GM18861 (cell line): ENCODE measurements around the gene RASA2.
"Not testable (repeated sequence)": the region's sequence is repeated elsewhere in the genome, so short reads cannot be mapped to it uniquely, and the experiment has no call there.

Experiments
- ATAC-seq: cut with Tn5 transposase; IDR thresholded peaks from one replicate; pipeline ENCODE4 v1.9.1; 2021; ENCODE audit not compliant: unreplicated experiment

Gene RASA2

DNA sequence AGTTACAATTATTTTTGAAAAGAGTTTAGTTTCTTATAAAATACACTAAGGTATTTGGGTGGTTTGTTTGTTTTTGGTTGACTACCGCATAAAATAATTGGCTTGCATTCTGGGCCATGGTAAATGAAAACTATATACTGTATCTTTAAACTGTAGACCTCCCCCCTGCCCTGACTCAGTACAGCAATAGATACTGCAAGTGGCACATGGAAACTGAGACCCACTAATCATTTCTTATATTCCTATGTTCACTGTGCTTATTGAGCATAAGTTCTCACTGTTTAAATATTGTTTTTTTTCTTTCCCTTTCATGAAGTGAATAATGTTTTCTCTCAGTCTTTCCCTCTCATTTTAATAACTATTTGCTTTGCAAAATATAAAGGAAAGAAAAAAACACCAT, 45.8 kb downstream of the RASA2 start:
- no peak for ATAC-seq

DNA sequence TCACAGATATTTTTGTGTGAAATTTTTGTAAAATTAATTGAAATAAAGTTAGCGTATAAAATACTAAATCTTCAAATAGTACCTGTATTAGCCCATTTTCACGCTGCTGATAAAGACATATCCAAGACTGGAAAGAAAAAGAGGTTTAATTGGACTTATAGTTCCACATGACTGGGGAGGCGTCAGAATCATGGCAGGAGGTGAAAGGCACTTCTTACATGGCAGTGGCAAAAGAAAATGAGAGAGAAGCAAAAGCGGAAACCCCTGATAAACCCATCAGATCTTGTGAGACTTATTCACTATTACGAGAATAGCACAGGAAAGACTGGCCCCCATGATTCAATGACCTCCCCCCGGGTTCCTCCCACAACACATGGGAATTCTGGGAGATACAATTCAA, 49.2 kb downstream of the RASA2 start:
- ATAC-seq, result not testable (repeated sequence)

DNA sequence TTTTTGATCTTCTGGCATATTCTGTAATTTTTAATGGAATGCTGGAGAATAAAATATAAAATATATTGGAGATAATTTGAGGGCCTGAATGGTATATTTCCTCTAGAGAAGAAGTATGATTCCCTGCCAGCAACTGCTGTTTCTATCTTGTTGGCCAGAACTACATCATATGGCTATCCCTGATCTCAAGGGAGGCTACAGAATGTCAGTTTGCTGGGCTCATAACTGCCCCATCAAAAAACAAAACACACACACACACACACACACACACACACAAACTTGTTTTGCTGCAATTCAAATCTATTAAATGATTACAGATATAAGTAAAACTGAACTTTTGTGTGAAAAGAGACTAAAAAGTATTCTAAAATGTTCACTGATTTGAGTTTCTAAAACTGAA, 51.0 kb downstream of the RASA2 start:
- no peak for ATAC-seq

DNA sequence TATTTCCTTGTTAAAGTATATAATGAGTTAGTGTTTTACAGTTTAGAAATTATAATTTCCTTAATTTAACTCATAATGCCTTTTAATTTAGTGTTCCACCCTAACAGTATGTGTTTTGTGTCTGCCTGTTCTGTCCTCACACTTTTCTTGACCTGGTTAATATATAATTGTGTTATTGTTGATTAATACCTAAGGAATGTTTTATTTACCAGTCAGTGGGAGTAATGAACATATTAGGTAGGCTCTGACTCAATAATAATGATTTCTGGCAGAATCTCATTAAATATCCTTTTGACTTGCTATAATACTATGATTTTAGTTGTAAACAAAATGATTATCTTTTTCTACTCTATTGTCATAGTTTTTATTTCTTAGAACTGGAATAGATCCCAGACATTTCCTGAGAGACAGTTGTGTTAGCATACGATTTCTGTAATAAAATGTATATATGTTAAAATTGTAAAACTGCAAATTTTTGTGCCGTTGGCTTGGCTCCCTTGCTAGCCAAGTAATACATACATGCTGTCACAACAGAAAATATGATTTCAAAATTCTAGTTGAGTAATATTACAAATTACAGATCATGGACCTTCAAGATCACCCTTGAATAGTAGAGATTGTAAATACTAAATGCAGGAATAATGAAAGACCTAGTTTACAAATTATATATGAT, 51.9 kb downstream of the RASA2 start:
- ATAC-seq, result no peak

DNA sequence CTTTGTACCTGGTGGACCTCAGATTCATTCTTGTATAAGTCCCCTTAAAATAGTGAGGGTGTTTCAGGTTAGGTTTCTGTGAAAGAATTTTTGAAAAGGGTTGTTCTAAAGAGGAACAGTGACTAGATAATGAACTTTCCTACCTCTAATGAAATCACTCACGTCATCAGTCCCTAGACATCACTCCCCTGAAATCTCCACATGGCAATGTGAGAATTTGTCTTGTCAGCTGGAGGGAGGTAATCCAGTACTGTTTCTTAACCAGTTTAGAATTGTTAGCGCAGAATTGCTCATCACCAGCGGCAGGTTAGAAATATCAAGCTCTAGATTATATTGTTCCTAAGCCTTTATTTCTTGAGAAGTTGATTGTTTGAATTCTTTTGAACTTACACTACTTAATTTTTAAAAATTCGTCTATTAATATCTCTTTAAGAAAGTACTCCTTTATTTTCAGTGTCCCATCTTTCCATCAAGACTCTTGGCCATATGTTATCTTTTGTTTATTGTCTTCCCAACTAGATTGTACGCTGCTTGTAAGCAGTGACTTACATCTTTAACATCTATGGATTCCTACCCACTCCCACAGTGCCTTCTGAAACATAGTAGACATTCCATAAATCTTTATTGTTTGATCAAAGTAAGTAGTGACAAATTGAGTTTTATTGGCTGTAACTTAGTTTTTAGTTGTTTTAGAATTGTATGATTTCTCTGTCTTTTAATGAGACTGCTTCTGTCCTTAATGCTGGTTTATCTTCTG, 52.8 kb downstream of the RASA2 start:
- no peak for ATAC-seq

DNA sequence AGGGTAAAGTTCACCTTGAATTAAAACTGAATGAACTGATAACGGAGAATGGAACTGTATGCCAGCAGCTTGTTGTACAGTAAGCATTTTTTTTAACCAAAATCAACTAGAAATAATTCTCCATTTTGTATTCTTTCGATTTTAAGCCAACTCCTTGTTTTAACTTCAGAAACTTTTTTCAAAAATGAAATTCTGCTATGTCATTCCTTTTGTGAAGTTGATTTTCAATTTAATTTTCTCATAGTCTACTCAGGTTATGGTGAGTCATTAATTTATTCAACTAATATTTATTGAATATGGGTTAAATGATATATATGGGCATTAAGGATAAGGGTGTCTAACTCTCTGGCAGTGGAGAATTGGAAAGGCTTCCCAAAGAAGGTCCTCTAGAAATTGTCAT, 53.7 kb downstream of the RASA2 start:
- no peak for ATAC-seq

DNA sequence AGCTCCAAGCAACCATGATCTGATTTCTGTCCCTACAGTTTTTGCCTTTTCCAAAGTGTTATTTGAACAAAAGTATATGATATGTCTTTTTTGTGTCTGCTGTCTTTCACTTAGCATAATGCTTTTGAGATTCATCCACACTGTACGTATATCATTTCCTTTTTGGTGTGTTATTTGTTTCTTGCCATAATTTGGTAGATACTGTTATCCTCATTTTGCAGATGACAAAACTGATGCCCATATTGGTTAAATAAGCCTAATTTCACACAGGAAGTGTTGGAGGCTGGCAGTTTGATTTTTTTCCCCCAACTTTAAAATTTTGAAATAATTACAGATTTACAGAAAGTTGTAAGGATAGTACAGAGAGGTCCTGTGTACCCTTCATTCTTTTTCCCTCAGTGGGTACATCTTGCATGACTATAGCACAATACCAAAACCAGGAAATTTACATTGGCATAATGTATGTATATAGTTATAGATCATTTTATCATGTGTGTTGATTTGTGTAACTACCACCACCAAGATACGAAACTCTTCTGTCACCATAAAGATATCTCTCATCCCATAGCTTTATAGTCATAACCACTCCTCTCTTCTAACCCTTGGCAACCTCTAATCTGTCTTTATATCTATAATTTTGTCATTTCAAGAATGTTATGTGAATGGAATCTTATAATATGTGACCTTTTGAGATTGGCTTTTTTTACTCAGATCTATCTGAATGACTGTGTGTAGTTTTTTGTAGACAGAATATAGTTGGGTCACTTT, 55.6 kb downstream of the RASA2 start:
- ATAC-seq, result no peak

DNA sequence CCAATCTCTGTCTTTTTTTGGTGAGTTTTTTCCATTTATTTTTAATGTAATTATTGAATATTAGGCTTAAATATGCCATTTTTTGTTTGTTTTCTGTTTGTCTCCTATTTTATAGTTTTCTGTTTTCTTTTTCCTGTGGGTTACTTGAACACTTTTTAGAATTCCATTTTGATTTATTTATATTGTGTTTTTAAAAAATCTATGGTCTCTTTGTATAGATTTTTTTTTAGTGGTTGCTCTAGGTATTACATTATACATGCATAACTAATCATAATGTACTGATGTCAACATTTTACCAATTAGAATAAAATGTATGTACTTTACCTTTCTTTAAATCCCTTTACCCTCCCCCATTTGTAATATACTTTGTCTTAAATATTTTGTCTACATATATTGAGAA, 56.2 kb downstream of the RASA2 start:
- ATAC-seq, result no peak

DNA sequence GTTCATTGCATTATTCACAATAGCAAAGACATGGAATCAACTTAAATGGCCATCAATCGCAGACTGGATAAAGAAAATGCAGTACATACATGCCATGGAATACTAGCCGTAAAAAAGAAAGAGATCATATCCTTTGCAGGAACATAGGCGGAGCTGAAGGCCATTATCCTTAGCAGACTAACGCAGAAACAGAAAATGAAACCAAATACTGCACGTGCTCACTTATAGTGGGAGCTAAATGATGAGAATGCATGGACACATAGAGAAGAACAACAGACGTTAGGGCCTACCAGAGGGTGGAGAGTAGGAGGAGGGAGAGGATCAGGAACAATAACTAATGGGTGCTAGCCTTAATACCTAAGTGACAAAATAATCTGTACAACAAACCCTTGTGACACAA, 57.9 kb downstream of the RASA2 start:
- no peak for ATAC-seq

DNA sequence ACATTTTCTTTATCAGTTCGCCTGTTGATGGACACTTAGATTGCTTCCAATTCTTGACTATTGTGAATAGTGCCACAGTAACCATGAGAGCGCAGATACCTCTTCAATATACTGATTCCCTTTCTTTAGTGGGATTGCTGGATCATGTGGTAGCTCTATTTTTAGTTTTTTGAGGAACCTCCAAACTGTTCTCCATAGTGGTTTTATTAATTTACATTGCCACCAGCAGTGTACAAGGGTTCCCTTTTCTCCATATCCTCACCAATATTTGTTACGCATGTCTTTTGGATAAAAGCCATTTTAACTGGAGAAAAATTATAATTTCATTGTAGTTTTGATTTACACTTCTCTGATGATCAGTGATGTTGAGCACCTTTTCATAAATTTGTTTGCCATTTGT, 59.3 kb downstream of the RASA2 start:
- no peak for ATAC-seq

DNA sequence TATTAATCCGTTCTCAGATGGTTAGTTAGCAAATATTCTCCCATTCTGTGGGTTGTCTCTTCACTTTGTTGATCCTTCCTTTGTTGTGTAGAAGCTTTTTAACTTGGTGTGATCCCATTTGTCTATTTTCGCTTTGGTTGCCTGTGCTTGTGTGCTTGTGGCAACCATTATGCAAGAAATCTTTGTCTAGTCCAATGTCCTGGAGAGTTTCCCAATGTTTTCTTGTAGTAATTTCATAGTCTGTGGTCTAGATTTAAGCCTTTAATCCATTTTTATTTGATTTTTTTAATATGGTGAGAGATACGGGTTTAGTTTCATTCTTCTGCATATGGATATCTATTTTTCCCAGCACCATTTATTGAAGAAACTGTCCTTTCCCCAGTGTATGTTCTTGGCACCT, 59.8 kb downstream of the RASA2 start:
- no peak for ATAC-seq

DNA sequence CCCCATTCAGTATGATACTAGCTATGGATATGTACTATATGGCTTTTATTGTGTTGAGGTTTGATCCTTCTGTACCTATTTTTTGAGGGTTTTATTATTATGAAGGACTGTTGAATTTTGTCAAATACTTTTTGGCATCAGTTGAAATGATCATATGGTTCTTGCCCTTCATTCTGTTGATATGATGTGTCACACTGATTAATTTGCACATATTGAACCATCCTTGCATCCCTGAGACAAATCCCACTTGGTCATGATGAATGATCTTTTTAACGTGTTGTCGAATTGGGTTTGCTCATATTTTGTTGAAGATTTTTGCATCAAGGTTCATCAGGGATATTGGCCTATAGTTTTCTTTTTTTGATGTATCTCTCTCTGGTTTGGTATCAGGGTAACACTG, 61.0 kb downstream of the RASA2 start:
- ATAC-seq, result no peak

DNA sequence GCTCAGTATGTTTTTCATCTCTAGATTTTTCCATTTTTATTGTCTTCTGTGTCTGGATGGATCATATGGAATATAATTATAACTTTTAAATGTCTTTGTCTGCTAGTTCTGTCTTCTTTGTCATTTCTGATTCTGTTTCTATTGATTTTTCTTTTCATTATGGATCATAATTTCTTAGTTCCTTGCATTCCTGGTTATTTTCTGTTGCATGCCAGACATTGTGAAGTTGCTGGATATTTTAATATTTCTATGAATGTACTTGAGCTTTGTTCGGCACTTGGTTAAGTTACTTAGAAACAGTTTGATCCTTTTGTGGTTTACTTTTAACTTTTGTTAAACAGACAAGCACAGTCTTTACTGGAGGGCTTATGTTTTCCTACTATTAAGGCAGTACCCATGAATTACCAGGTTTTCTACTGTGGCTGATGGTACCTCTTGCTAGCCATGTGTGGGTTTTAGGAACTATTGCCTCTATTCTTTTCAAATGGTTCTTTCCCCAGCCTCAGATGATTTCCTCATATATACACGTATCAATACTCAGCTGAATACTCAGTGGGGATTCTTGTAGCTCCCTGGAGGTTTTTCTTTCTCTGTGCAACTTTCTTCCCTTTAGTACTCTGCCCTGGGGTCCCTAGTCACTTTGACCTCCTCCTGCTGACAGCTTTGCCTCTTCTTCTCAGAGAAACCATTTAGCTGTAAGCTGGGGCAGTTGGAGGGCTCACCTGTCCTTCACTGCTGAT, 64.3 kb downstream of the RASA2 start:
- no peak for ATAC-seq

DNA sequence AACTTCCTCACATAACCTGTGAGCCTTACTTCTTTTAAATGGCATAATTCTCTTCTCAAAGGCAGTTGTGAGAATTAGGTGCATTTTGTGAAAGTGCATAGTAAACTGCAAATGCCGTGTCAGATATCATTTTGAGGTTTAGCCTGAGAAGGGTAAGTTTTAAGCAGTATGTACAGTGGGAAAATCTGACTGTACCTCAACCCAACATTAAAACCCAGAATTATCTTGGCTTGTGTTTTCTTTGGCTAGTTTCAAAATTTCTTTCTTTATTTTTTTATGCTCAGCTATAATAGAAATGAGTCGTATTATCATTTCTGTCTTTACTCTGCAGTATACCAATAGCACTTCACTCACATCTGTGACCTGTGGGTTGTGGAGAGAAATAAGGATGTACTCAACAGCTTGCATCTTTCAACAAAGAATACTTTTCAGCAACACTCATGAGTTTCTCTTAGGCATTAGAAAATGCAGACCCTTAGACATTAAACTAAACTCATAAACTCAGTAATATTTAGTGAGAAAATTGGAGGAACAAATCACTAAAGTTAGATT, 65.7 kb downstream of the RASA2 start:
- no peak for ATAC-seq

DNA sequence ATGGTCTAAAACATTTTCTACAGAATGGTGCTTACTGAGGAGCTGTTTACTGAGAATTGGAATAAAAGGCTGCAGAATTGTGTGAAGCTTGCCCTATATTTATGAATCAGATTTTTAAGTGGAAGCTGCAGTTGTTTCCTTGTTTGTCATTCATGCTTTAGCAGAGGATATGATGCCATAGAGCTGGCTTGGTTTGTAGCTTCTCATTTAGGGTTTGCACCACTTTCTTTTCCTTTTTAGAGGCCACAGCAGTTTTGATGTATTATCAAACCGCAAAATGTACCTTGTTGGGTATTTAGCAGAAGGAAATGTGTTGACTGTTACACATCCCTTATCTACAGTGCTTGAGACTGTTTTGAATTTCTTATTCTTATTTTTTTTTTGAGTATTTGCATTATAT, 66.2 kb downstream of the RASA2 start:
- ATAC-seq, result no peak

DNA sequence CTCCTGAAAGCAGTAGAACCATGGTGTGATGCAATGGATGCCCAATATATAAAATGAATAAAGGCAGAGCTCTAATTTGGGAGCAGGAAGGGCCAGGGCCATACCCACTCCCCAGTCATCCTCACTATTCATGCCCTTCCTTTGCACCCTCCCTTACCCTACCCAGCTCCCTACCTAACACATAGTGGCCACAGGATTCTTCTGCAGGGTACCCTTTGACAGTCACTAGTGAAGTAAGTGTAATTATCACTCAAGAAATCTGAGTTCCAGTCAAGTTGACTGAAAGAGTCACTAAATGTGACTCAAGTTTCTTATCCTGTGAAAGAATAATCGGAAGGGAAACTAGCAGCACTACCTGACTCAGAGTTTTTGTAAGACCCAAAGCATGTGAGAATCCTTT, 69.2 kb downstream of the RASA2 start:
- no peak for ATAC-seq

DNA sequence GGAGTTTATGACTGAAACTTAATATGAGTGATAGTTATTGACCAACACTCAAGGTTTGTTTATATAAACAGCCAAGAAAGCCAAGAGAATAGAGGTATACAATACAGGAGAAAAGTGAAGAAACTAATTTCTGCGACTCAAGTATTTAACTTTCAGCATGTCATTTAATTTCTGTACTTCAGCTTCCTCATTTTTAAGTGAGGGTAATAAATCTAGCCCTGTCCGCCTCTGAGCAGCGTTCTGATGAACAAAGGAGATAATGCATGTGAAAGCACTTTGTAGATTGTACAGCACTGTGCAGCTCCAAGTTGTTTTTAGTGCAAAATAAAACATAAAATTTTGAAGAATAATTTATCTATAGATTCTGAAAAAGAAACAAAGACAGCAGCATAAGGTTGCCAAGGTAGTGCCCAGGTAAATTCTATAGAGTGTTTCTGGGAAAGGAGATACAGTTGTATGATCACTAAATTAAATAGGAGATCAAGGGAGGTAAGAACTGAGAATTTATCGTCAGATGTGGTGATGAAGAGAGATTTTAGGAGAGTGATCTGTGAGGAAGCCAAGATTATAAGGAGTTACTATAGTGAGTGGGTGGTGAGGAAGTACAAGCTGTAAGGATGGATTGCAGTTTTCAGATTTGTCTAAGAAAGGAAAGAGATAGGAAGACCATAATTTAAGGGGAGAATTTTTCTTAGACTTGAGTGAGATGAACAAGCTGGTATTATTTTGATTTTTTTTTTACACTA, 71.3 kb downstream of the RASA2 start:
- ATAC-seq, result no peak

DNA sequence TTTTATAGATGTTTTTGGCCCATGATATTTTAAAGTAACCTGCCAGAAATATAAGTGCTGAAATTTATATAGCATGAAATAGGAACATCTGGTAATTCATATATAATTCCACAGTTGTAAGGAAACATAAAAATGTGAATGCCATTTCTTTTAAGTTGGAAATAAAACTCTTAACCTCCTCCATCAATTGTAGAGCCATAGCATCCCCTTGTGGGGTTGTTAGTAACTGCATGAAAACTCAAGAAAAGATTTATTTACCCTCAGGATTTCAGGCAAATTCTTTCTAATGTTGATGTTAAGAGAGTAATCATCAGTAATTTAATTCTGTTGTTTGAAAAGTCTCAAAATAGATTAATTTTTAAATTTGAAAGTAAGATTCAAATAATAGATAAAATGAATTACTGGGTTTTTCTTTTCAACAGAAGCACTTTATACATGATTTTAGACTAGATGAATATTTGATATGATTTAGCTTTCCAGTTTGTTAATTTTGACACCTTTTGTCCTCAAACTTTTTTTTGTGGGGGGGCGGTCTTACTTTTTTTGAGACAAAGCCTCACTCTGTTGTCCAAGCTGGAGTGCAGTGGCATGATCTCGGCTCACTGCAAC, 74.7 kb downstream of the RASA2 start:
- ATAC-seq, result no peak

DNA sequence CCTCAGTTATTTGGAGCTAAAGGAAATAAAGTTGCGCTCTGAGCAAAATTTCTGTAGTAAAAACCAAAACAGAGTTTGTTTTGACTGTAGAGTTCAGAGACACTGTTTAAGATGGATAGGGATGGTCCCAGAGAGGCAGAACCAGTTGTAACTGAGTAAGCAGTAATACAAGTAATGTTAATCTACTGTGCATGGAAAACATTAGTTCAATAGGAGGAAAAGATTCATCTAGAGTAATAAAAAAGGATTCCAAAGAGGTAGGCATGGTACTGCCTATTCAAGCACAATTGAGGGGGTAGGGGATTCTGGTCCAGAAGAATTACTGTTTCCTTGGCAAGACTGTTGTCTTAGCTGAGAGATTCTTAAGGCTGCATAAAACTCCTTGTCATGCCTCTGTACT, 77.4 kb downstream of the RASA2 start:
- no peak for ATAC-seq

DNA sequence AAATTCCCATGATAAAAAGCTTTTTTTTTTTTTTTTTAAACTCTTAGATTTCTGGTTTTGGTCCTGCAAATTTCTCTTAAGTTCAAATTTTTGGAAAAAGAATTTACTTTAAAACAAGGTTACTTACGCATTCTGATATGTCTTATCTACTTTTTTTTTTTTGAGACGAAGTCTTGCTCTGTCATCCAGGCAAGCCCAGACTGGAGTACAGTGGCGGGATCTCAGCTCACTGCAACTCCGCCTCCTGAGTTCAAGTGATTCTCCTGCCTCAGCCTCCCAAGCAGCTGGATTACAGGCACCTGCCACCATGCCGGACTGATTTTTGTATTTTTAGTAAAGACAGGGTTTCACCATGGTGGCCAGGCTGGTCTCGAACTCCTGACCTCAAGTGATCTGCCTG, 83.2 kb downstream of the RASA2 start:
- no peak for ATAC-seq
